IMR-90 (cell line): Measurements from ENCODE around the gene USP20. TPM values are rescaled to one million over a fixed set of nuclear protein-coding genes. Genes with fewer than 3 reads are reported as not detected.

Experiments used
- ATAC-seq: fragments of 200-7000 bp; cut with Tn5 transposase; 2 replicates; pipeline ENCODE4 v1.9.1; 2020; ENCODE audit warnings: low read depth, mild to moderate bottlenecking, moderate library complexity
- BruUV-seq: library from RNA; stranded (reverse); fragments of 400-500 nt; replicated peaks from 2 replicates; lab custom pipeline; 2021; lab: Mats Ljungman, UMichigan
- CTCF ChIA-PET: fragments of 300-600 bp; formaldehyde crosslinking; extraction: SDS; loops from one replicate; lab custom pipeline; 2021; ENCODE audit warnings: antibody characterized with exemption; lab: Yijun Ruan, JAX
- POLR2A ChIA-PET: fragments of 300-600 bp; sonication (Branson Sonifier 250); formaldehyde crosslinking; loops from one replicate; lab custom pipeline; 2022; ENCODE audit warnings: antibody characterized with exemption; ENCODE audit not compliant: unreplicated experiment; lab: Charles Lee
- DNase-seq: peaks from one replicate; pipeline ENCODE4 v3.0.0; 2013
- H2AFZ ChIP-seq: replicated peaks from 2 replicates; pipeline ENCODE3; 2013; ENCODE audit warnings: low read length, mild to moderate bottlenecking; ENCODE audit not compliant: poor library complexity
- H2AK5ac ChIP-seq: 2 replicates; pipeline ENCODE4 v1.6.1; 2013; ENCODE audit warnings: low read depth, low read length, inconsistent platforms
- H2AK9ac ChIP-seq: replicated peaks from 2 replicates; pipeline ENCODE3; 2013; ENCODE audit warnings: mild to moderate bottlenecking, low read depth, low read length, moderate library complexity; ENCODE audit not compliant: poor library complexity
- H2BK120ac ChIP-seq: 2 replicates; pipeline ENCODE4 v1.6.1; 2013; ENCODE audit warnings: low read depth, low read length, inconsistent platforms
- H2BK15ac ChIP-seq: 3 replicates; pipeline ENCODE4 v1.6.1; 2013; ENCODE audit warnings: low read depth, low read length, inconsistent platforms
- H2BK20ac ChIP-seq: 2 replicates; pipeline ENCODE4 v1.6.1; 2013; ENCODE audit warnings: low read depth, mild to moderate bottlenecking, inconsistent platforms, low read length, moderate library complexity
- H2BK5ac ChIP-seq: 2 replicates; pipeline ENCODE4 v1.6.1; 2013; ENCODE audit warnings: mild to moderate bottlenecking, low read depth, low read length, inconsistent platforms; ENCODE audit not compliant: poor library complexity, severe bottlenecking
- H3K14ac ChIP-seq: replicated peaks from 2 replicates; pipeline ENCODE4 v1.6.1; 2013; ENCODE audit warnings: low read depth, low read length, inconsistent platforms
- H3K18ac ChIP-seq: 2 replicates; pipeline ENCODE4 v1.6.1; 2013; ENCODE audit warnings: low read depth, low read length, control low read depth
- H3K23ac ChIP-seq: 2 replicates; pipeline ENCODE4 v1.6.1; 2013; ENCODE audit warnings: low read depth, low read length, inconsistent platforms
- H3K27ac ChIP-seq: 2 replicates; pipeline ENCODE4 v1.5.1; 2013; ENCODE audit warnings: mild to moderate bottlenecking, control low read depth, low read length; ENCODE audit not compliant: insufficient read depth
- H3K27me3 ChIP-seq: 2 replicates; pipeline ENCODE4 v1.6.1; 2013; ENCODE audit warnings: low read length; ENCODE audit not compliant: control insufficient read depth, insufficient read depth
- H3K36me3 ChIP-seq: 2 replicates; pipeline ENCODE4 v1.6.1; 2013; ENCODE audit warnings: low read length, mixed read lengths; ENCODE audit not compliant: control insufficient read depth, insufficient read depth
- H3K4ac ChIP-seq: 2 replicates; pipeline ENCODE4 v1.6.1; 2013; ENCODE audit warnings: low read depth, low read length, inconsistent platforms
- H3K4me1 ChIP-seq: 2 replicates; pipeline ENCODE4 v1.6.1; 2013; ENCODE audit warnings: low read length, mixed read lengths; ENCODE audit not compliant: control insufficient read depth, insufficient read depth
- H3K4me2 ChIP-seq: 2 replicates; pipeline ENCODE4 v1.6.1; 2013; ENCODE audit warnings: low read depth, mild to moderate bottlenecking, control low read depth, low read length, moderate library complexity
- H3K4me3 ChIP-seq: 2 replicates; pipeline ENCODE4 v1.5.1; 2013; ENCODE audit warnings: low read depth, mild to moderate bottlenecking, control low read depth, low read length, moderate library complexity; ENCODE audit not compliant: insufficient read depth
- H3K56ac ChIP-seq: 2 replicates; pipeline ENCODE4 v1.6.1; 2013; ENCODE audit warnings: low read length, inconsistent platforms; ENCODE audit not compliant: insufficient read depth; ENCODE audit errors: extremely low read depth
- H3K79me1 ChIP-seq, 2 experiments: 2 replicates each; pipeline ENCODE4 v1.6.1; 2013; ENCODE audit warnings: low read length in 2 of 2, inconsistent platforms in 1 of 2, low read depth in 1 of 2
- H3K9ac ChIP-seq: 2 replicates; pipeline ENCODE4 v1.6.1; 2013; ENCODE audit warnings: low read depth, low read length, control low read depth
- H3K9me1 ChIP-seq: 2 replicates; pipeline ENCODE4 v1.6.1; 2013; ENCODE audit warnings: low read length, inconsistent platforms; ENCODE audit not compliant: insufficient read depth
- H3K9me3 ChIP-seq: 2 replicates; pipeline ENCODE4 v1.6.1; 2013; ENCODE audit warnings: low read length; ENCODE audit not compliant: control insufficient read depth, insufficient read depth
- H4K20me1 ChIP-seq: 2 replicates; pipeline ENCODE4 v1.6.1; 2013; ENCODE audit warnings: low read length, inconsistent platforms; ENCODE audit not compliant: insufficient read depth
- H4K5ac ChIP-seq: 2 replicates; pipeline ENCODE4 v1.6.1; 2013; ENCODE audit warnings: mild to moderate bottlenecking, low read depth, low read length, control low read depth
- H4K8ac ChIP-seq, 2 experiments: 2 replicates each; pipeline ENCODE4 v1.6.1; 2013; ENCODE audit warnings: low read depth in 2 of 2, low read length in 2 of 2, control low read depth in 1 of 2, inconsistent platforms in 1 of 2
- H4K91ac ChIP-seq: 2 replicates; pipeline ENCODE4 v1.6.1; 2013; ENCODE audit warnings: low read depth, low read length, inconsistent platforms; ENCODE audit not compliant: insufficient read depth
- BHLHE40 ChIP-seq: fragments of 150-350 bp; IDR thresholded peaks from 2 replicates; pipeline ENCODE4 v1.6.1; 2016; ENCODE audit warnings: mild to moderate bottlenecking, low read depth, low read length
- CEBPB ChIP-seq: IDR thresholded peaks from 2 replicates; pipeline ENCODE4 v1.6.1; 2012; ENCODE audit warnings: low read depth, low read length, improper control_type of control experiment
- MAFK ChIP-seq: IDR thresholded peaks from 2 replicates; pipeline ENCODE4 v1.6.1; 2012; ENCODE audit warnings: low read depth, low read length, improper control_type of control experiment
- MAZ ChIP-seq: IDR thresholded peaks from 2 replicates; pipeline ENCODE4 v1.6.1; 2012; ENCODE audit warnings: low read depth, mild to moderate bottlenecking, low read length, improper control_type of control experiment, moderate library complexity, borderline replicate concordance
- MXI1 ChIP-seq: IDR thresholded peaks from 2 replicates; pipeline ENCODE4 v1.6.1; 2012; ENCODE audit warnings: low read depth, mild to moderate bottlenecking, low read length, moderate library complexity, borderline replicate concordance
- POLR2A ChIP-seq: IDR thresholded peaks from 2 replicates; pipeline ENCODE4 v1.6.1; 2012; ENCODE audit warnings: mild to moderate bottlenecking, low read depth, low read length
- RCOR1 ChIP-seq: IDR thresholded peaks from 2 replicates; pipeline ENCODE4 v1.6.1; 2012; ENCODE audit warnings: mild to moderate bottlenecking, low read length, improper control_type of control experiment; ENCODE audit not compliant: insufficient replicate concordance
- RFX5 ChIP-seq: IDR thresholded peaks from 2 replicates; pipeline ENCODE4 v1.8.0; 2012; ENCODE audit warnings: low read depth, mild to moderate bottlenecking, low read length, moderate library complexity
- SMC3 ChIP-seq: fragments of 150-350 bp; IDR thresholded peaks from 2 replicates; pipeline ENCODE4 v1.6.1; 2016; ENCODE audit warnings: low read depth, mild to moderate bottlenecking, antibody characterized with exemption, low read length, moderate library complexity
- WGBS, 2 experiments: methylation state at CpG; one replicate each; pipeline versions ENCODE4 v1.1.5 to v1.1.7; 2013; ENCODE audit warnings: missing lambda C conversion rate in 2 of 2; ENCODE audit not compliant: insufficient read length in 1 of 2; ENCODE audit errors: extremely low coverage in 2 of 2; 5-methylcytosine and 5-hydroxymethylcytosine counted together
- dilution Hi-C: fragments of 300-500 bp; cut with HindIII; formaldehyde crosslinking; loops from one replicate; pipeline ENCODE4 v1.14.3; 2018; ENCODE audit warnings: low sequenced_read_pairs; ENCODE audit not compliant: unreplicated experiment
- in situ Hi-C: fragments of 300-500 bp; cut with MboI; formaldehyde crosslinking; loops from 3 replicates; pipeline ENCODE4 v1.14.3; 2019; ENCODE audit warnings: low sequenced_read_pairs, inconsistent platforms, mixed read lengths
- intact Hi-C: fragments of 100-400 bp; cut with micrococcal nuclease; formaldehyde crosslinking; loops from 2 replicates; pipeline ENCODE4 v1.10.0; 2022
- polyA plus RNA-seq, 3 experiments: library from polyadenylated mRNA; depleted of rRNA; stranded (reverse); fragments of >200 nt; gene quantifications; 2 replicates each; pipeline ENCODE4 v1.2.3, GENCODE V29; 2012; ENCODE audit warnings: low replicate concordance in 1 of 3
- total RNA-seq: library from RNA; depleted of rRNA; stranded (reverse); fragments of >200 nt; gene quantifications from 2 replicates; pipeline ENCODE4 v1.2.3, GENCODE V29; 2012

Gene USP20
- total and polyA plus RNA-seq, 2 of the 4 experiments (the other 2 are of a cell fraction): 3.8 to 21.6 TPM

DNA sequence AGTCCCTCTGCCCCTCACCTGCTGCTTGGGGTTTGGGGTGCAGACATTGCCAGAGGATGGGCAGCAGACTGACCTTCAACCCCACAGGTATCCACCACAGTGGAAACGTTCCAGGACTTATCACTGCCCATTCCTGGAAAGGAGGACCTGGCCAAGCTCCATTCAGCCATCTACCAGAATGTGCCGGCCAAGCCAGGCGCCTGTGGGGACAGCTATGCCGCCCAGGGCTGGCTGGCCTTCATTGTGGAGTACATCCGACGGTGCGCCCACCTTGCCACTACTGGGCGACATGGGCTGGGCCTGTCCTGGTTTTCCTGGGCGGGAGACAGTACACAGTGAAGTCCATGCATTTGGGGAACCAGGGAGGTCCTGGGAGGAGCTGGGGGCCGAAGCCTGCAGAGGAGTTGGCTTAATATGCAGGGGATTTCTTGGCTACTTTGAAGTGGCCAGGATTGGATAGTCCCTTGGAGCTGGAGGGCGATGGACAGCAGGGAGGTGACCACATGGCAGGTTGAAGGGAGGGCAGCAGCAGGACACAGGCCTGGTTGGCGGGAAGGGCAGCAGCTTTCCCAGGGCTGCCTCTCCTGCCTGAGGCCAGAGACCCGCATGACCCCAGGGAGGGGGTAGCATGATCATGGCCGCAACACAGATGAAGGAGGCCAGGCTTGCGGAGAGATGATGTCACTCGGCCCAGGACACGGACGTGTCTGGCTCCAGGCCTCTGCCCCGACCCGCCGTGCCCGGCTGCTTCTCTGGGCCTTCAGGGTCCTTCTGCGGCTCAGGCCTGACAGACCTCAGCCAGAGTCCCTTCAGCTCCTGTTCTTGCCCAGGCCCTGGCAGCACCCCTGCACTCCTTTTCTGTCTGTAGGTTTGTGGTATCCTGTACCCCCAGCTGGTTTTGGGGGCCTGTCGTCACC, 34.6 kb downstream of the USP20 start:
- intact Hi-C loops (no loop called here), dilution Hi-C loops (no loop called here)
- ATAC-seq: no peak

More for the DNA sequence above, 34.6 kb downstream of the USP20 start:
- ChIA-PET POLR2A (no interaction called here), CTCF (no interaction called here)
- Histone ChIP-seq H3K27ac (no peak overlapping the region), H2AK5ac (no peak overlapping the region), H4K91ac (no peak overlapping the region), H2BK15ac (no peak overlapping the region), H3K4ac (no peak overlapping the region), H3K14ac (no peak overlapping the region), H2AFZ (no peak overlapping the region), H3K9me1 (0 out of 2 replicates have a peak, but pooled peaks cover 6% of the 10 kb centered on the region), H3K27me3 (no peaks in the 10 kb centered on the region), H3K4me3 (no peak overlapping the region), H4K5ac (no peak overlapping the region), H3K18ac (no peak overlapping the region), H3K4me1 (no peaks in the 10 kb centered on the region), H2AK9ac (no peak overlapping the region), H3K56ac (no peak overlapping the region), H3K9ac (no peak overlapping the region), H2BK20ac (no peak overlapping the region), H3K79me1 (no peaks in the 10 kb centered on the region), H3K23ac (no peak overlapping the region), H2BK120ac (no peak overlapping the region), H3K4me2 (no peak overlapping the region), H4K8ac (no peak overlapping the region), H2BK5ac (no peak overlapping the region), H3K36me3 (peaks cover 34% of the 10 kb centered on the region), H4K20me1 (no peaks in the 10 kb centered on the region), H3K9me3 (no peaks in the 10 kb centered on the region)
- WGBS, 2 experiments: 95% methylated on average over 12 of the region's 24 CpGs; no CpG with 5 or more reads in 1 of the 2 experiments
- no peak for DNase-seq
- TF ChIP-seq RCOR1 (no peak), BHLHE40 (no peak), RFX5 (no peak), MXI1 (no peak), POLR2A (no peak), SMC3 (no peak), CEBPB (no peak), MAFK (no peak), MAZ (no peak)
- BruUV-seq: no TSS peak
- in situ Hi-C loops: no loop called here
